GM12878 (cell line): Measurements from ENCODE around the gene NBDY. TPM values are rescaled to one million over a fixed set of nuclear protein-coding genes. Genes with fewer than 3 reads are reported as not detected.

Experiments used
- CHD1 ChIP-seq: IDR thresholded peaks from 2 replicates; pipeline ENCODE4 v1.6.1; 2012; ENCODE audit warnings: low read depth, low read length, improper control_type of control experiment
- CHD4 ChIP-seq: fragments of 200-600 bp; sonication (generic); IDR thresholded peaks from 2 replicates; pipeline ENCODE4 v1.6.1; 2016; ENCODE audit warnings: mild to moderate bottlenecking
- EGR1 ChIP-seq, 2 experiments: IDR thresholded peaks; 1 replicate in 1 of 2; 2 replicates in 1 of 2; pipeline ENCODE4 v1.6.1; 2011 to 2012; ENCODE audit warnings: low read depth in 2 of 2, low read length in 2 of 2, borderline replicate concordance in 1 of 2, mild to moderate bottlenecking in 1 of 2, moderate library complexity in 1 of 2
- ETV6 ChIP-seq, 2 experiments: fragments of 450-650 bp in 1 of 2; IDR thresholded peaks in 1 of 2; conservative IDR thresholded peaks in 1 of 2; 2 replicates each; pipeline ENCODE4 v1.6.1; 2014; ENCODE audit warnings: antibody characterized with exemption in 1 of 2, borderline replicate concordance in 1 of 2, low read depth in 1 of 2, mild to moderate bottlenecking in 1 of 2, moderate library complexity in 1 of 2
- IKZF1 ChIP-seq: fragments of 450-650 bp; conservative IDR thresholded peaks from 2 replicates; pipeline ENCODE4 v1.6.1; 2017; ENCODE audit warnings: antibody characterized with exemption, mild to moderate bottlenecking
- KLF5 ChIP-seq: fragments of 450-650 bp; IDR thresholded peaks from 2 replicates; pipeline ENCODE4 v1.6.1; 2014; ENCODE audit warnings: mild to moderate bottlenecking; ENCODE audit not compliant: partially characterized antibody
- POLR2AphosphoS2 ChIP-seq: IDR thresholded peaks from 2 replicates; pipeline ENCODE4 v1.6.1; 2011; ENCODE audit warnings: low read depth, mild to moderate bottlenecking, low read length, improper control_type of control experiment, moderate library complexity
- SMAD1 ChIP-seq: fragments of 450-650 bp; IDR thresholded peaks from 2 replicates; pipeline ENCODE4 v1.6.1; 2018; ENCODE audit warnings: mild to moderate bottlenecking, low read depth; ENCODE audit not compliant: partially characterized antibody
- SRF ChIP-seq, 2 experiments: IDR thresholded peaks; 2 replicates each; pipeline ENCODE4 v1.6.1; 2011; ENCODE audit warnings: low read depth in 2 of 2, low read length in 2 of 2, mild to moderate bottlenecking in 1 of 2, moderate library complexity in 1 of 2
- ZSCAN29 ChIP-seq: fragments of 450-650 bp; IDR thresholded peaks from 2 replicates; pipeline ENCODE4 v1.6.1; 2017; ENCODE audit warnings: mild to moderate bottlenecking, moderate library complexity
- polyA plus RNA-seq, 11 experiments: library from polyadenylated mRNA; depleted of rRNA in 4 of 11; unstranded in 6 of 11; stranded (reverse) in 5 of 11; fragments of >200 nt; fragmentation: Nextera tagmentation in 4 of 11; fragmentation: Illumina TruSeq in 1 of 11; extraction: Ambion mirVana in 4 of 11; extraction: Trizol in 1 of 11; gene quantifications; 1 replicate in 1 of 11; 2 replicates in 10 of 11; pipeline versions ENCODE4 v1.2.1 to v1.2.3, GENCODE V29; 2011 to 2016; ENCODE audit warnings: inconsistent platforms in 2 of 11, missing spikeins in 2 of 11, low read depth in 1 of 11
- total RNA-seq, 4 experiments: library from RNA; depleted of rRNA in 3 of 4; stranded (reverse); fragments of >200 nt in 3 of 4; fragmentation: Illumina TruSeq in 1 of 4; extraction: Trizol in 1 of 4; gene quantifications; 2 replicates each; pipeline versions ENCODE4 v1.2.1 to v1.2.3, GENCODE V29; 2013 to 2021
- TF ChIP-seq, protein P1 (sequence below): fragments of 450-650 bp; IDR thresholded peaks from 2 replicates; pipeline ENCODE4 v1.6.1; 2016; ENCODE audit warnings: mild to moderate bottlenecking
- TF ChIP-seq, protein P2 (sequence below): fragments of 450-650 bp; IDR thresholded peaks from 2 replicates; pipeline ENCODE4 v1.6.1; 2017; ENCODE audit warnings: mild to moderate bottlenecking, low read depth, inconsistent platforms; ENCODE audit not compliant: poor library complexity, severe bottlenecking

The NBDY gene
- total and polyA plus RNA-seq, 10 of the 15 experiments (the other 5 are each of a cell fraction or from before 2014, with no cell fraction given): 10.8 to 122 (median 61.5) TPM

DNA sequence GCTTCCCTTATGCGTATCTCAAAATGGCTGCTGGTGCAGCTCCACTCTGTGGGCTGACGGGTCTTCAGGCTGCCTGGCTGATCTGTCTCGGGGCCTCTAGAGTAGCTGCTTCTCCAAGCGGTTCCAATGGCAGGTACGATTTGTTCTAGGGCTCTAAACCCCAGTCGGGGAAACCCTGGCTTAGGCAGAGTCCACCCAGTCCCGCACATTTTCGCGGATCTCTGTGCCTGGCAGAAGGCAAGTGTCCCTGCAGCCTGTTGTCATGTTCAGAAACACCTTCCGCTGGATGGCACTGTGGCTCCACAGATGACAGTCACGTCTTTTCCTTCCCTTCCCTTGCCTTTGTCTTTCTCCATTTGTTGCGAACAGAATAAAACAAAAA, 54.4 kb downstream of the NBDY start (continued):
- TF ChIP-seq, protein P1, sequence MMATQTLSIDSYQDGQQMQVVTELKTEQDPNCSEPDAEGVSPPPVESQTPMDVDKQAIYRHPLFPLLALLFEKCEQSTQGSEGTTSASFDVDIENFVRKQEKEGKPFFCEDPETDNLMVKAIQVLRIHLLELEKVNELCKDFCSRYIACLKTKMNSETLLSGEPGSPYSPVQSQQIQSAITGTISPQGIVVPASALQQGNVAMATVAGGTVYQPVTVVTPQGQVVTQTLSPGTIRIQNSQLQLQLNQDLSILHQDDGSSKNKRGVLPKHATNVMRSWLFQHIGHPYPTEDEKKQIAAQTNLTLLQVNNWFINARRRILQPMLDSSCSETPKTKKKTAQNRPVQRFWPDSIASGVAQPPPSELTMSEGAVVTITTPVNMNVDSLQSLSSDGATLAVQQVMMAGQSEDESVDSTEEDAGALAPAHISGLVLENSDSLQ: 0 out of 2 replicates have a peak, but pooled peaks have one; percentile 9
- TF ChIP-seq ZSCAN29: no peak
- no peak for TF ChIP-seq SMAD1
- no peak for TF ChIP-seq POLR2AphosphoS2
- peak; percentile 21; the same call in 1 of the 2 replicates for TF ChIP-seq IKZF1
- TF ChIP-seq SRF (IDR thresholded peaks at IDR 0.05; ENCODE audit: low read depth in 2 of 2, low read length in 2 of 2): no peak
- no peak for TF ChIP-seq CHD1
- TF ChIP-seq KLF5: no peak
- no peak for TF ChIP-seq CHD4
- no peak for TF ChIP-seq EGR1 (IDR thresholded peaks at IDR 0.05; ENCODE audit: borderline replicate concordance in 1 of 2, low read depth in 2 of 2, low read length in 2 of 2)
- TF ChIP-seq, protein P2, sequence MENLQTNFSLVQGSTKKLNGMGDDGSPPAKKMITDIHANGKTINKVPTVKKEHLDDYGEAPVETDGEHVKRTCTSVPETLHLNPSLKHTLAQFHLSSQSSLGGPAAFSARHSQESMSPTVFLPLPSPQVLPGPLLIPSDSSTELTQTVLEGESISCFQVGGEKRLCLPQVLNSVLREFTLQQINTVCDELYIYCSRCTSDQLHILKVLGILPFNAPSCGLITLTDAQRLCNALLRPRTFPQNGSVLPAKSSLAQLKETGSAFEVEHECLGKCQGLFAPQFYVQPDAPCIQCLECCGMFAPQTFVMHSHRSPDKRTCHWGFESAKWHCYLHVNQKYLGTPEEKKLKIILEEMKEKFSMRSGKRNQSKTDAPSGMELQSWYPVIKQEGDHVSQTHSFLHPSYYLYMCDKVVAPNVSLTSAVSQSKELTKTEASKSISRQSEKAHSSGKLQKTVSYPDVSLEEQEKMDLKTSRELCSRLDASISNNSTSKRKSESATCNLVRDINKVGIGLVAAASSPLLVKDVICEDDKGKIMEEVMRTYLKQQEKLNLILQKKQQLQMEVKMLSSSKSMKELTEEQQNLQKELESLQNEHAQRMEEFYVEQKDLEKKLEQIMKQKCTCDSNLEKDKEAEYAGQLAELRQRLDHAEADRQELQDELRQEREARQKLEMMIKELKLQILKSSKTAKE: no peak
- TF ChIP-seq ETV6 (conservative IDR thresholded peaks at IDR 0.05 in 1 of 2, IDR thresholded peaks at IDR 0.05 in 1 of 2; ENCODE audit: borderline replicate concordance in 1 of 2, low read depth in 1 of 2): no peak
- TF ChIP-seq, all 136 proteins: peak for 8
